ENCODE measurements around the gene ABCD1.

DNA sequence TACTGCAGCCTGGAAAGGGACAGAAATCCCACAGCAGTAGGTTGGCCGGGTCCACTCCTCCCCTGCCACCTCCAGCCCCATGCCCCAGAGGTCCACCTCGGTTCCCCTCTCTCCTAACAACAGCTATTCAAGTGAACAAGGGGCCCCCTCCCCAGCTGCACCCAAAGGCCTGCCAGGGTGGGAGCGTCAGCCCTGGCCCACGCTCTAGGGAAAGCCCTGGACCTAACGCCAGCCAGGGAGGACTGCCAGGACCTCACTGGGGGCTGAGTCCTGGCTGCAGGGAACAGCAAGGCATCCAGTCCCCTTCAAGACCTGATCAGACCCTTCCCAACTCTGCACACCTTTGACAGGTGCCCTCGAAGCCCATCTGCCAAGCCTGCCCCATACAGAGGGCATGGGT is 23.7 kb upstream of the ABCD1 start:
- TF ChIP-seq, protein P1, sequence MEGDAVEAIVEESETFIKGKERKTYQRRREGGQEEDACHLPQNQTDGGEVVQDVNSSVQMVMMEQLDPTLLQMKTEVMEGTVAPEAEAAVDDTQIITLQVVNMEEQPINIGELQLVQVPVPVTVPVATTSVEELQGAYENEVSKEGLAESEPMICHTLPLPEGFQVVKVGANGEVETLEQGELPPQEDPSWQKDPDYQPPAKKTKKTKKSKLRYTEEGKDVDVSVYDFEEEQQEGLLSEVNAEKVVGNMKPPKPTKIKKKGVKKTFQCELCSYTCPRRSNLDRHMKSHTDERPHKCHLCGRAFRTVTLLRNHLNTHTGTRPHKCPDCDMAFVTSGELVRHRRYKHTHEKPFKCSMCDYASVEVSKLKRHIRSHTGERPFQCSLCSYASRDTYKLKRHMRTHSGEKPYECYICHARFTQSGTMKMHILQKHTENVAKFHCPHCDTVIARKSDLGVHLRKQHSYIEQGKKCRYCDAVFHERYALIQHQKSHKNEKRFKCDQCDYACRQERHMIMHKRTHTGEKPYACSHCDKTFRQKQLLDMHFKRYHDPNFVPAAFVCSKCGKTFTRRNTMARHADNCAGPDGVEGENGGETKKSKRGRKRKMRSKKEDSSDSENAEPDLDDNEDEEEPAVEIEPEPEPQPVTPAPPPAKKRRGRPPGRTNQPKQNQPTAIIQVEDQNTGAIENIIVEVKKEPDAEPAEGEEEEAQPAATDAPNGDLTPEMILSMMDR (IDR thresholded peaks at IDR 0.05), result no peak
- TF ChIP-seq EZH2 (IDR thresholded peaks at IDR 0.05), result no peak

All from neural progenitor cell (in vitro differentiated cells).